ENCODE results near the gene MLN.
"Not testable (repeated sequence)": the region's sequence is repeated elsewhere in the genome, so short reads cannot be mapped to it uniquely, and the experiment has no call there.

The MLN gene

DNA sequence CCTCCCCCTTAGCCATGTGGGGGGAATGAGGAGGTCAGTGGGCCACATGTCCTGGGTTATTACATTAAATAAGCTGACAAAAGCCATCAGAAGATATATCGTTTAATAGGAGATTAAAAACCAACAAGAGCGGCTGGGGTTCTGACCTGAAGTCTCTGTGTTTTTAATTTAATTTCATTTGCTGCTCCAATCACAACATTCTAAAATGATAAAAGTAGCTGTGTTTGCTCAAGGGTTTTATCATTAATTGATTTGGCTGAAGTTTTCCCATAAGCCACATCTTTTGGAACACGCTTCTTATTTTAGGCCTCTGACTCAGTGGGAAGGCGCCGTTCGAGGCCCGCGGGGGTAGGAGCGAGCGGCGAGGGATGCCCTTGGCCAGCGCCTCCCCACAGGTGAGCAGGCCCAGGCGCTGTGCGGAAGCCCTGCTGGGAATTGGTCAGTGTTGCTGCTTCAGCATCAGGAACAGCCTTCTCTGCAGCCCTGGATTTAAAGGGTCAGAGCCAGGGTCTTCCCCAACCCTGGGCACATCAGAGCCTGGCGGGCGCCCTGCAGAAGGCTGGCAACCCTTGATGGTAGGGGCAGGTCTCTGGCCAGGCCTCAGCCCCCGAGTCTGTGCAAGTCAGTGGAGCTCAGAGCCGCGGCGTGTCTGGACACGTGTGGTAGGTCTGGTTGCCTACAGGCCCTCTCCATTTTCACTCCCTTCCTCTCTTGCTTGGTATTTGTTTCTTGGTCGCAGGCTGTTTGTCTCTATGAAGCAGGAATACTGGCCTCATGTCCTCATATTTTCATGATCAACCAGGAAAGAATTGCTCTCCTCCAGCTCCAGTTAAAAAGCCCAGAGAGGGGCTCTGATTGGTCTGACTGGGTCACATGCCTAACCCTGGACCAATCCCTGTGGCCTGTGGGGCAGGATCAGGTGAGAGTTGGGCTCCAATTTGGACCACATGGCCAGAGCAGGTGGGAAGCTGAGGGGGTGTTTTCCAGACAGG lies 30.9 kb upstream of the MLN start:
- DNase-seq, result no peak

DNA sequence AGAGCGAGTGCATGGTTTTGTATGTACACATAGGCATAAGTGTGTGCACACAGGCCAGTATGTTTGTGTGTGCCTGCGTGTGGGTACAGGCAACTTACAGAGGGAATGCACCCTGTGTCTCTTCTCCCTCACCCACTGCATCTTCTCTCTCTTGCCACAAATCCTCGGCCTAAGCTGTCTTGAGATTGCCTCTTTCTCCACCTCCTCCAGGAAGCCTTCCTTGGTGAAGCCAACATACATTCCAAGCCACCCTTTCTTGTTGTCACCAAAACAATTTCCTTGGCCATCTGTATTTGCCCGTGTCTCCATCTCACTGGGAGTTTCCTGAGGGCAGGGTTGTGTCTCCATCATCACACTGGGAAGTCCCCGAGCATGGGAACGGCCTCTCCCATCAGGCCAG lies 29.8 kb upstream of the MLN start:
- DNase-seq, result no peak

DNA sequence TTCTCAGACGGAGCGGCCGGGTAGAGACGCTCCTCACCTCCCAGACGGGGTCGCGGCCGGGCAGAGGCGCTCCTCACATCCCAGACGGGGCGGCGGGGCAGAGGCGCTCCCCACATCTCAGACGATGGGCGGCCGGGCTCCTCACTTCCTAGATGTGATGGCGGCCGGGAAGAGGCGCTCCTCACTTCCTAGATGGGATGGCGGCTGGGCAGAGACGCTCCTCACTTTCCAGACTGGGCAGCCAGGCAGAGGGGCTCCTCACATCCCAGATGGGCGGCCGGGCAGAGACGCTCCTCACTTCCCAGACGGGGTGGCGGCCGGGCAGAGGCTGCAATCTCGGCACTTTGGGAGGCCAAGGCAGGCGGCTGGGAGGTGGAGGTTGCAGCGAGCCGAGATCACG lies 29.0 kb upstream of the MLN start:
- DNase-seq, result not testable (repeated sequence)

DNA sequence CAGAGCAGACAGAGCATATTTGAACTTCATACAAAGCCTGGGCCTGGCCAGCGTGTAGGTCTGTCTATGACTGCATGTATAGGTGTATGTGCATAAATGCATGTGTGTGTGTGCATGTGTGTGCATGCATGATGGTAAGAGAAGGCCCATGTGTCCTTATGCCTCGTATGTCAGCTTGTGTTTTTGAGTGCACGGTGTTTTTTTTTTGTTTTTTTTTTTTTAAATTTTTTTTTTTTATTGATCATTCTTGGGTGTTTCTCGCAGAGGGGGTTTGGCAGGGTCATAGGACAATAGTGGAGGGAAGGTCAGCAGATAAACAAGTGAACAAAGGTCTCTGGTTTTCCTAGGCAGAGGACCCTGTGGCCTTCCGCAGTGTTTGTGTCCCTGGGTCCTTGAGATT lies 27.9 kb upstream of the MLN start:
- not testable (repeated sequence) for DNase-seq

DNA sequence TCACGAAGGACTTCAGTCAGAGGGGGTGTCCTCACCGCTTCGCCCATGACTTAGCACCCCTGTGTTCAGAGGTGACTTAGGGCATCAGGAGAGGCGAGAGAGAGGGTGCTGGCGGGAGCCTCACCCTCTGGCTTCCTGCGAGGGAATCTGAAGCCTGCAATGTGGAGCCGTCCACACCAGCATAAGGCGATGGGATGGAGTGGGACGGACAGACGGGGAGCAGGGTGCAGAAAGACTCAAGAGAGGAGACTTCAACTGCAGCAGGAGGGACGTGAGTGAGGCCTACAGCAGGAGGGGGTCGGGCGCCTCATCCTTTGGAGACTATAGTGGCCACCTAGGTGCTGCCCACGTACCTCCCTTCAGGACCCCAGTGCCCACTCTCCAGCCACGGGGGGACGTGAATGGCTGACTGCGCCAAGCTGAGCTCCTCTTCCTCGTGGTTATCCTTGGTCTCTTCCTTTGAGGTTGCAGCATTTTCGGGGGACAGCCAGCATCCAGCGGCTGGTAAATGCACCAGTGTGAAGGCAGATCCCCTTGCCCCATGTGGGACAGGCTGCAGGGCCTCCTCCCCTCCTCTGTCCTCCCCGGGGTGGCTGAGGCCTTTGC lies 26.9 kb upstream of the MLN start:
- DNase-seq, result no peak

DNA sequence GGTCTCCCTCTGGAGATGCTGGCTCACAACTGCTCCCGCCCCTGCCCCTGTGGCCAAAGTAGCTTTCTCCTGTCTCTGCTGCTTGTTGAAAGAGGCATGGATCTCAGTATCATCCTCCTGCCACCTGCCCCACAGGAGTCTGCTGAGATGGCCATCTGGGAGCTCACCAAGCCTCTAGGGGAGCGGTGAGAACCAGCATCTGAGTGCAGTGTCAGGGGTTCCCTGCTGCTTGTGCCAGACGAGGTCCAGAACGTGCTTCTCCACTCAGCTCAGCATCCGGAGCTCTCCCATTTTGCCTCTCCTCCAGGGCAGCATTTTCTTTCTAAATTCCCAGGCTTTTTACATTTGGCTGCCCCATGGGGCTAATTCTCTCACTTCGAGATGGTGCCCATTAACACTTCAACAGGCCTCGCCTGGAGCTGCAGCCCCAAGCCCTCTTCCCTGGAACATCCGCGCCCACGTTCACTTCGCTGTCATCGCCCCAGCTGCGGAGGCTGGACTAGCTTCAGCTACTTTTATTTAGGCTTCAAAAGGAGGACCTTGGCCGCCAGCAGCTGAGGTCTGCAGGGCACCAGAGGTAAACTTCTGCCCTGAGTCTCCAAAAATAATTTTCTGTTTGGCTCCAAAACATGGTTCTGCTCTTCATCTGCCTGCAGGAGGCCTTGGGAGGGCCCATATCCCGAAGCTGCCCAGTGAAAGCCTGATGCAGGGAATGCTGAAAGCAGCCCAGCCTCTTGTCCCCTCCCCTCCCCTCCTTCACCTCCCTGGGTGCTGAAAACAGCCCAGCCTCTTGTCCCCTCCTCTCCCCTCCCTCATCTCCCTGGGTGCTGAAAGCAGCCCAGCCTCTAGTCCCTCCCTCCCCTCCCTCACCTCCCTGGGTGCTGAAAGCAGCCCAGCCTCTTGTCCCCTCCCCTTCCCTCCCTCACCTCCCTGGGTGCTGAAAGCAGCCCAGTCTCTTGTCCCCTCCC lies 25.2 kb upstream of the MLN start:
- DNase-seq, result no peak

DNA sequence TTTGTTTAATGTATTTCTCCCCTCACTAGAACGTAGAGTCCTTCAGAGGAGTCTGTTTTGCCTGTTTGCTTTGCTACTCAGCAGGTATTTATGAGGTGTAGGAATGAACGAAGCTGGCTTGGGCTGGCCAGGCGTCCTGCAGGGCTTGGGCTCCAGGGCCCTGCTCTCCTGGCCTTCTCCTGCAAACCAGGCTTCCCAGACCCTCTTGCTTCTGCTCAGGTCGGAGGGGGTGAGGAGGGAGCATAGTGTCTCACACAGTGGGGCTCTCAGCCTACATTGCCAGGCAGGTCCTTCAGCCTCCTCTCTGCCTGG lies 24.6 kb upstream of the MLN start:
- no peak for DNase-seq

DNA sequence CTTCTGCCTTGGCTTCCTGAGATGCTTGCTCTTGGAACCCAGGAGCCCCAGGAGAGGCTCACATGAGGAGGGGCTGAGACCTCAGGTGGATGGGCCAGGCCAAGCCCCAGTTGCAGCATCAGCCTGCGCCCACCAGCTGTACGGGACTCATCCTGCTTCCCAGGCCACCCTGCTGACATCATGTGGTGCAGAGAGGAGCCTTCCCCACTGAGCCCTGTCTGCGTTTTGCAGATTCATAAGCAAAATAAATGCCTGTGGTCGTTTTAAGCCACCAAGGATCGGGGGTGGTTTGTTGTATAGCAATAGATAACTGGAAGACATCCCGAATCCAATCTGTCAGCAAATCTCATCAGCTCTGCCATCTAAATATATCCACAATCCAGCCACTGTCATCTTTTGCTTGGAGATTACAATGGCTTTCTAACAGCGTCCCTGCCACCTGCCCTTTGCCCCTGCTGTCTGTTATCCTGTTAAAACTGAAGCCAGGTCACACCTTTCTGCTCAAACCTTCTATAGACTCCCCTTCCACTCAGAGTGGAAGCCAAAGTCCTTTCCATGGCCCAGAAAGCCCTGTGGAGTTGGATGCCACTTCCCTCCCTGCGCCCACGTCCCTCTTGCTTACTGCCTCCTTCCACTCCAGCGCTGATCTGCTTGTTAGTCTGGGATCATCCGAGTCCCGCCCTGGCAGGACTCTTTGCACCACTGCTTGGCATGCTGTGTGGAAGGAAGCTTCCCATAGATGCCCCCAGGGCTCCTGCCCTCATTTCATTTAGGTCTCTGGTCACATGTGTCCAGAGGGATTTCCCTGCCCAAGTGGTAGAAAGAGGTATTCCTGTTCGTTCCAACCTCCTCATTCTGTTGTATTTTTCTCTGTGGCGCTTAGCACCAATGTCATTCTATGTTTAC lies 24.0 kb upstream of the MLN start:
- DNase-seq, result no peak

DNA sequence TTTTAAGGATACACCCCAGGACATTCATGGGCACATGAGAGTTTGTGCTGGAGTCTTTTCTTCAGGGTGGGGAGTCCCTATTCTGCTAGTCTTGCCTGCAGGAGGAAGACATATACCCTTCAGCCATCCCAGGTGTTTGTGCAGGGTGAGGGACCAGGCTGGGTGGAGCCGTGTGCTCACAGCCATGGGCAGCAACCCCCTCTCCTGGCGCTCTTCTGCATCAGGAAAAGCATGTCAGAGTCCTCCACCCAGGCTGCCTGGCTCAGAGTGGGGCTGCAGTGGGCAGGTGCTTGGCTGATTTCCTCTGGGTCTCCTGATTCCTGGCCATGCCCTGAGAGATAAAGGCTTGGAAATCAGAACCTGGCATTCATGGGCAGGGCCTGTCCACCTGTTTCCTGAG lies 22.7 kb upstream of the MLN start:
- DNase-seq, result no peak

DNA sequence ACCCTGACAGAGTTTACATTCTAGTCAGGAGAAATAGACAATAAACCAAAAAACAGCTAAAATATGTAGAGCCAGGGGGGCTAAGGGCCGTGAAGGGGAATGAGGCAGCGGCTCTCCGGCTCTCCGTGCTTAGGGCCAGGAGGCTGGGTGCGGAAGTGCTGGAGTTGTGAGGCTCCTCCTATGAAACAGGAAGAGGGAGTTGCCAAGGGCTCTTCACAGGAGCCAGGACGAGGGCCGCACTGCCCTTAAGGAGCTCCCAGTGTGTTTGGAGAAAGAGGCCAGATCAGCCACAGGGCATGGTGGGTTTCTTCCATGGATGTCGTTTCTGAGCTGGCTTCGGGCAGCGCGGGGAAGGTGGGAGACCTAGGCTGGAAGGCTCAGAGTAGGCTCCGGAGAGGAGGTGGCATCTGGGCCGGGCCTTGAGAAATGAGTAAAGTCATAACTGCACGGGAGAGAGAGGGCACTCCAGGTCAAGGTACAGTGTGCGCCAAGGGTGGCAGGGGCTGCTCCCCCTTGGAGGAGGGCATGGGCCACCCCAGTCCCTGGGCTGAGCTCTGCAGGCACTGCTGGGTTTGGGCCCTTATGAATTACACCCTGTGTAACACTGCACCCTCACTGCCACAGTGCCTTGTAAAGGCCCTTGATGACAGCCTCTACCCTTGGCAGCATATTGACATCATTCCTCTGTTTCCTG lies 20.8 kb upstream of the MLN start:
- no peak for DNase-seq

DNA sequence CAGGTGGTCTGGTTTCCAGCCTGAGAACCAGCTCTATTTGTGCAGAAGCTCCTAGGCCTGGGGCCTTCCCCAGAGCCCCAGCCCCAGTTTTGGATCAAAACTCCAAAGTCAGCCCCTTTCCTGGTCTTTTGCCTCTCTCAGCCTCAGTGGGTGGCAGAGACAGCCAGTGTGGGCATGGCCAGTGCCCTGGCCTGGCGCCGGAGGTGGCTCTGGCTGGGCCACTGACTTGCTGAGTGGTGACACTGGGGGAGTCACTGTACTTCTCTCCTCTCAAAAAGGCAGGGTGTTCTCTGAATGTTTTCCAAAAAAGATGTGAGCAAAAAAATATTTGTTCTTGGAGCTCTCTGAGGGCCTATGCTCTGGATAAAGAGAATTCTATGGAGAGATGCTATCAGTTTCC lies 20.0 kb upstream of the MLN start:
- DNase-seq, result no peak

DNA sequence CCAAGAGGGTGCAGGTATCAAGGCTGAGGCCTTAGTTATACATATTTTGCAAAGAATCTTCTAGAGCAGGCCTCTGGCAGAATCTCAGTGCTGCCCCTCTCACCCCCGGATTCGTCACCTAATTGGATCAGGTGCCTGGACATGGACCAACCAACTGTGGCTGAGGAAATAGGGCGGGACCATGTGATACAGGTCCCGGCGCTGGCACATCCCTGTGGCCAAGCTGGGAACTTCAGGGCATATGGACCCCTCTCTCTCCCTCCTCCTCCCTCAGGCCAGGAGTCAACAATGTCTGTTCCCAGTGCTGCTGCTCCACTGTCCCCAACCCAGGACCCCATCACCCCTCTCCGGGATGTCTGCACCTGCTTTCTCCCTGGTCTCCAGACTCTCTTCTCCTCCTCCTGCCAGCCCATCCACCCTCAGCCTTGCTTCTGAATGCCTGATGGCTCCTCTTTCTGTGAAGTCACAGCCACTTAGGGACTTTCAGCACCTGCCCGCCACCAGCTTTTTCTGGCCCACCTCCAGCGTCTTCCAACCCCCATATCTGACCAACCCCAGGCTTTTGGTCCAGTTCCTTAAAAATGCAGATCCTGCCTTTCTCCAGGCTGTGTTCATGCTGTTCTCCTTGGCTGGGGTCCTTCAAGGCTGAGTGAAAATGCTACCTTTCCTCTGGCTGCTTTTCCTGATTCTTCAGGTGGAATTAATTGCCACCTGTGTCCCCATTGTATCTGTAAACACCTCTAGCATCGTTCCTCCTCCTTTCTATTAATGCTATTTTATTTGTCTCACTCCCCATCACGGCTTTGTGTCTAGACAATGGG lies 19.0 kb upstream of the MLN start:
- no peak for DNase-seq

DNA sequence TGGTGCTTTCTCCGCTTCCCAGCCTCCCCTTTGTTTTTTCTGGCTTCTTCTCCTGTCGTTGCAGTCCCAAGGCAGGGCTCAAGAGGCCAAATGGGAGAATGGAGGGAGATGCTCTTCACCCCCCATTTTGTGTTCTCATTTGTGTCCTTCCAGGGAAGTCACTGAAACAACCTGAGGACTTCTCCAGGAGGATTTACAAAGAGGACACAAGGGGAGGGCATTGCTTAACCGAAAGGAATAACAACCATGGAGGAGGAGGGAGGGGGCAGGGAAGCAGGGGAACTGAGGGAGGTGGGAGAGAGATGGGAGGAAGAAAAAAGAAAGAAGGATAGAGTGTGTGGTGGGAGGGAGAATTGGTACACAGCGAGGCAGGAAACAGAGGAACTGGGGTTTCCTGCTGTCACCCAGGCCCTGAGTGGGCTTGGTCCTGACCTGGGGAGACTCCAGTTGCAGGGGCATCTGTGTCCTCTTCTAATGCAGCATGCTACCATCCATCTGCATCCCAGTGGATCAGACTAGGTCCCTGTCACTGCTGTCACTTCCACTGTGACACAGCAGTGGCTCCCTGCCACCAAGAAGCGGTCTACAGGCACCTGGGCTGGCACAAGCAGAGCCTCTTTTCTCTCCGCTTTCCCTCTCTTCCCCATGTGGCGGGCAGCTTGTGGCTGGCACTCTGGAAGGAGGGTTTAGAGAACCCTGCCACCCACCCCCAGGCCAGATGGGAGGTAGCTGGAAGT lies 17.1 kb upstream of the MLN start:
- DNase-seq, result no peak

DNA sequence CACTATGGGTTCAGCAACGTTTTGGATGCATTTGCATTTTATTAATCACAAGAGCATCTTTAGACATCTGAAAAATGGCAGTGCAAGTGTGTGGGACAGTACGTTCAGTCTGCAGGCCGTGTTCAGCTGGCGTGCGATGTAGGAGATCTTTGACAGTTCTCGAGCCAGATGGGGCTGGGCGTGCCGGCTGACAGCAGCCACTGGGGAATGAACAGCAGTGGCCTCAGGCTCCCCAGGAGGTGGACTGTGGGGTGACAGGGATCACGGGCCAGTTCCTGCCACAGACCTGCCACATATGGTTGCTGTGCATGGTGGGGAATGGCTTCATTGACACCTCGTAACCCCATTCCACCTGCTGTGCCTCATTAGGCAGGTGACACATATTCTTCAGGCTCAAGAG lies 16.4 kb upstream of the MLN start:
- no peak for DNase-seq

DNA sequence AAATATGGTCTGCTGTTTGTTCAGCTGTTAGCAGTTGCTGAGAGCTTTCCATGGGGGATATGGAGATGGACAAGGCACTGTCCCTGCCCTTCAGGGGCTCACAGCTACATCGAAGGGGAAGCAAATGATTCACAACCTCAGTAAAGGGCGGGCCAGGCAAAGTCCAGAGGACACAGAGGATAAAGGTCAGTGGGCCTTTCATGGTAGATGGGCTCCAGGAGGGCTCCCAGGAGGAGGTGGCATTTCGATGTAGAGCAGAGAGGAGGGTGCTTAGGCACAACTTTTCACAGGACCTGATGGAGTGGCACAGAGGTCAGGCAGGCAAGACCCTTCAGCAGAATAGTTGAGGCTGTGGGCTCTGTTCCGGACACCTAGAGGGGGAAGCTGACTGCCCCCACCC lies 15.2 kb upstream of the MLN start:
- DNase-seq, result no peak

DNA sequence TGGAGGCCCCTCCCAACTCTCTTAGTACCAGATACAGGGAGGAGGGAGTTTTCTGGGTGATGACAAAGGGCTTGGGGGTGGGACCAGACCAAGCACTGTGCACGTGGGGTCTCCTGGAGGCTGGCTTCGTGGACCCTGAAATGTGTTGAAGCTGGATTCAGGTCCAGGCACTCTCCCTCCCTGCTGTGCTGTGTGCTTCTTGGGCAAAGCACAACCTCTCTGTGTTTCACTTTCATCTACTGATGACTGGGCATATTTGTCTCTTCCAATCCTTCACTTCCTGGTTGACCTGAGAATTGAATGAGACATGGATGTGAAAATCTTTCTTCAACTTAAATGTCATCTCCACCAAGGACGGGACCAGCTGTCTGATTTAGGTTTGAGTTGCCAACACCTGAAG lies 14.5 kb upstream of the MLN start:
- DNase-seq, result no peak

DNA sequence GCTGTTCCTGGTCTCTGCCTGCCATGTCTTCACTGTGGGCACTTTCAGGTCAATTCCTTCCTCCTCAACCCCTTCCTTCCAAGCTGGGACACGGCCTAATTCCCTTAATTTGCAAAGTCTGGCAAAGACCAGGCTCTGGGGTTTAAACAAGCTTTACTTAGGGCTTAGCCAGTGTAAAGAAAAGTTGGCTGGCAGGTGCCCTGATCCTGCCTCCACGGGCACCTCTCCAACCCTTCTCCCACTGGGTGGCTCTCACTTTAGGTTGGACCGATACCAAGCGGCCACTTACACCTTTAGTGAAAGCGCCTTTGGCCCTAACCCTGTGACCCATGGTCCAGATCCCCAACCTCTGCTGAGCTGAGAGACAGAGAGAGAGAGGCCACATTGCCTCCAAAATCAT lies 13.7 kb upstream of the MLN start:
- DNase-seq, result no peak

DNA sequence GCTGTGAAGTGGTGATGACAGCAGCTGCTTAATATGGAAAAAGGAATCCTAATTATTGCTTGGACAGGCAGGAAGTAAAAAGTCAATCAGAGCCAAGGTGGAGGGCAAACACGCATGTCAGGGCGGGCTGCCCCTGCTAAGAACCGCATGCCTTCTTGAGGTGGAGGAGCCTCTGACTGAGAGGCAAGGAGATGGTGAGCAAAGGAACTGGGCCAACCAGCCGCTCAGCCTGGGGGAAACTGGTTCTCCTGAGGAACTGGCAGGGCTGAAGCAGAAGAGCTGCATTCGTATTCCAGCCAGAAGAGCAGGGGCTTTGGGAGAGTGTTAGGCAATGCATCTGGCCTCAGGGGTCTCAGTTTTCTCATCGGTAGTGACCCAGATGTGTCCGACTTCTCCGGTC lies 13.1 kb upstream of the MLN start:
- DNase-seq, result no peak

DNA sequence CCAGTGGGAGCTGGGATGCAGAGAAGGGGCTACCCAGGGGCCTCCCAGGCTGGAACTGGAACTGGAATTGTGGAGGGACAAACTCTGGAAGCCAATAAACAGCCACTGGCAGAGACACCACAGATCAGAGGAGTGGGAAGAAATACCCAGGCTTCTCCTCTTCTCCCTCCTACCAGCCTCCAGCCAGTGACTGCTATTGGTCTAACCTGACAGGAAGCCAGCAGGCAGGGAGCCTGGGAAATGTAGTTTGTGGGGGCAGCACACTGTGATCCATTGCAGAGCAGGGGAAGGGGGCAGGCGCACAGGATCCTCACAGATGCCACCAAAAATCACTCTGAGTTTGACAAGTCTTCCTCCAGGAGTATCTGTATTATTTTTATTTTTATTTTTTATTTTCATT lies 12.1 kb upstream of the MLN start:
- no peak for DNase-seq

All from stimulated activated CD4-positive, alpha-beta T cell treated with anti-CD3 and anti-CD28 coated beads, Interleukin-12 subunit alpha, Interleukin-12 subunit beta, amount 100 ng/mL, for 4 hours (primary cell).